GM21526 (cell line): ENCODE measurements around the gene HNRNPM.

ENCODE experiments used
- ATAC-seq: cut with Tn5 transposase; IDR thresholded peaks from one replicate; pipeline ENCODE4 v1.9.1; 2021; ENCODE audit warnings: moderate library complexity; ENCODE audit not compliant: unreplicated experiment, low FRiP score

The HNRNPM gene

GRCh38 chr19:8536282-8536681 is 91.5 kb downstream of the HNRNPM start:
- no peak for ATAC-seq

- no peak for ATAC-seq
Measured at GRCh38 chr19:8537099-8537498, 92.3 kb downstream of the HNRNPM start.
